Endothelial cell of umbilical vein (primary cell): Measurements from ENCODE around the gene COX10.

Experiments
- CTCF ChIP-seq, 2 donors: IDR thresholded peaks; 1 replicate in 1 of 2; 2 replicates in 1 of 2; pipeline ENCODE4 v1.5.1; 2011; ENCODE audit warnings: low read length in 2 of 2, mild to moderate bottlenecking in 2 of 2, moderate library complexity in 2 of 2, control low read depth in 1 of 2, inconsistent platforms in 1 of 2, low read depth in 1 of 2; ENCODE audit not compliant: insufficient read depth in 1 of 2; ENCODE audit errors: extremely low read depth in 1 of 2
- MAX ChIP-seq: IDR thresholded peaks from 2 replicates; pipeline ENCODE4 v1.6.1; 2011; ENCODE audit not compliant: insufficient read depth, insufficient read length
- MYC ChIP-seq: IDR thresholded peaks from one replicate; pipeline ENCODE4 v1.6.1; 2011; ENCODE audit warnings: mild to moderate bottlenecking, low read depth, low read length
- POLR2A ChIP-seq: IDR thresholded peaks from 2 replicates; pipeline ENCODE4 v1.6.1; 2012; ENCODE audit warnings: low read depth, mild to moderate bottlenecking, control low read depth, low read length
- POLR2AphosphoS5 ChIP-seq: IDR thresholded peaks from 2 replicates; pipeline ENCODE4 v1.6.1; 2012; ENCODE audit warnings: low read depth, mild to moderate bottlenecking, control low read depth, low read length, moderate library complexity; ENCODE audit not compliant: insufficient read depth

DNA sequence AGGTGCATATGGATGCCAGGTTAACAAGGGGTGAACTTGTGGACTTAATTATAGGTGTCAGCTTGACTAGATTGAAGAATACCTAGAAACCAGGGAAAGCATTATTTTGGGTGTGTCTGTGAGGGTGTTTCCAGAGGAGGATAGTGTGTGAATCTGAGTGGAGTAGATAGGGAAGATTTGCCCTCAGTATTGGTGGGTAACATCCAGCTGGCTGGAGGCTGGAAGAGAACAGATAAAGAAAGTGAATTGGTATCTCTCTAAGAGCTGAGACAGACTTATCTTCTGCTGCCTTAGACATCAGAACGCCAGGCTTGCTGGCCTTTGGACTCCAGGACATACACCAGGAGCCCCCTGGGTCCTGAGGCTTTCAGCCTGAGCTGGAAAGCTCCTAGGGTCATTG lies 92.1 kb downstream of the COX10 start:
- no peak for TF ChIP-seq CTCF (IDR thresholded peaks at IDR 0.05; ENCODE audit: extremely low read depth in 1 of 2, insufficient read depth in 1 of 2, low read depth in 1 of 2, low read length in 2 of 2)
- TF ChIP-seq POLR2A = no peak
- no peak for TF ChIP-seq MYC
- no peak for TF ChIP-seq POLR2AphosphoS5
- no peak for TF ChIP-seq MAX
